ENCODE measurements around the gene ZCCHC14.
"Not testable (repeated sequence)": the region's sequence is repeated elsewhere in the genome, so short reads cannot be mapped to it uniquely, and the experiment has no call there.

DNA sequence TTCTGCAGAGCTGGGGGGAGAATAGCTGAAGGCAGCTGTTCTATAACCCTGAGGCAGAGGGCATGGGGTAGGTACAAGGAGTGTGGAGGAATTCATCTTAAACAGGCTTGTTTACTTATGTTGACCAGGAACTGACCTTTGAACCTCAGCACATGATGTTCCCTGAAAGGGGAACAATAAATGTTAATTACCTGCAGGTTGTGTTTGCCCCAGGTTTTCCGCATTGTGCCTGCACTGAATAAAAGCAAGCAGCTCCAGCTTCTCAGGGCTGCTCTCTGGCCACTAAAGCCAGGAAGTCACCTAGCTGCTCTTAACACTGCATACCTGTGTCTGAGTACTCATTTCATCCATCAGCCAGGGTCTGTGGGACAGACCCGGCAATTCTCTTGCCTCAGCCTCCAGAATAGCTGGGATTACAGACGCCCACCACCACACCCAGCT is 113.5 kb downstream of the ZCCHC14 start:
- TF ChIP-seq, protein P1, sequence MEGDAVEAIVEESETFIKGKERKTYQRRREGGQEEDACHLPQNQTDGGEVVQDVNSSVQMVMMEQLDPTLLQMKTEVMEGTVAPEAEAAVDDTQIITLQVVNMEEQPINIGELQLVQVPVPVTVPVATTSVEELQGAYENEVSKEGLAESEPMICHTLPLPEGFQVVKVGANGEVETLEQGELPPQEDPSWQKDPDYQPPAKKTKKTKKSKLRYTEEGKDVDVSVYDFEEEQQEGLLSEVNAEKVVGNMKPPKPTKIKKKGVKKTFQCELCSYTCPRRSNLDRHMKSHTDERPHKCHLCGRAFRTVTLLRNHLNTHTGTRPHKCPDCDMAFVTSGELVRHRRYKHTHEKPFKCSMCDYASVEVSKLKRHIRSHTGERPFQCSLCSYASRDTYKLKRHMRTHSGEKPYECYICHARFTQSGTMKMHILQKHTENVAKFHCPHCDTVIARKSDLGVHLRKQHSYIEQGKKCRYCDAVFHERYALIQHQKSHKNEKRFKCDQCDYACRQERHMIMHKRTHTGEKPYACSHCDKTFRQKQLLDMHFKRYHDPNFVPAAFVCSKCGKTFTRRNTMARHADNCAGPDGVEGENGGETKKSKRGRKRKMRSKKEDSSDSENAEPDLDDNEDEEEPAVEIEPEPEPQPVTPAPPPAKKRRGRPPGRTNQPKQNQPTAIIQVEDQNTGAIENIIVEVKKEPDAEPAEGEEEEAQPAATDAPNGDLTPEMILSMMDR (IDR thresholded peaks at IDR 0.05) = not testable (repeated sequence)
- TF ChIP-seq POLR2A (IDR thresholded peaks at IDR 0.05) = not testable (repeated sequence)
